GM12878 (cell line): ENCODE results near the gene CIAO2B.

Experiments
- BHLHE40 ChIP-seq, 2 experiments: fragments of 450-650 bp in 1 of 2; IDR thresholded peaks; 2 replicates each; pipeline ENCODE4 v1.6.1; 2011 to 2017; ENCODE audit warnings: low read depth in 2 of 2, borderline replicate concordance in 1 of 2, improper control_type of control experiment in 1 of 2, low read length in 1 of 2, mild to moderate bottlenecking in 1 of 2
- CTCF ChIP-seq, 3 experiments: IDR thresholded peaks in 2 of 3; conservative IDR thresholded peaks in 1 of 3; 2 replicates each; pipeline ENCODE4 v1.5.1; 2011; ENCODE audit warnings: low read depth in 3 of 3, low read length in 3 of 3, mild to moderate bottlenecking in 3 of 3, control low read depth in 2 of 3, moderate library complexity in 2 of 3, inconsistent platforms in 1 of 3, mixed read lengths in 1 of 3; ENCODE audit not compliant: control insufficient read depth in 2 of 3, insufficient read depth in 1 of 3; ENCODE audit errors: extremely low read depth in 1 of 3
- DPF2 ChIP-seq: fragments of 450-650 bp; IDR thresholded peaks from 2 replicates; pipeline ENCODE4 v1.6.1; 2017; ENCODE audit warnings: mild to moderate bottlenecking
- EZH2 ChIP-seq: IDR thresholded peaks from 2 replicates; pipeline ENCODE4 v1.6.1; 2012; ENCODE audit warnings: low read depth, mild to moderate bottlenecking, control low read depth, inconsistent platforms, low read length, borderline replicate concordance; ENCODE audit not compliant: control insufficient read depth
- HDGF ChIP-seq: fragments of 450-650 bp; IDR thresholded peaks from 2 replicates; pipeline ENCODE4 v1.6.1; 2016; ENCODE audit warnings: antibody characterized with exemption
- NFYB ChIP-seq: IDR thresholded peaks from 2 replicates; pipeline ENCODE4 v1.6.1; 2011; ENCODE audit warnings: low read depth, mild to moderate bottlenecking, low read length, improper control_type of control experiment, moderate library complexity; ENCODE audit not compliant: insufficient read depth
- POLR2A ChIP-seq: IDR thresholded peaks from 2 replicates; pipeline ENCODE4 v1.6.1; 2011; ENCODE audit warnings: low read depth, mild to moderate bottlenecking, low read length
- RAD21 ChIP-seq: IDR thresholded peaks from 2 replicates; pipeline ENCODE4 v1.6.1; 2011; ENCODE audit warnings: mild to moderate bottlenecking, low read depth, low read length, moderate library complexity; ENCODE audit not compliant: insufficient read depth
- SP1 ChIP-seq: IDR thresholded peaks from one replicate; pipeline ENCODE4 v1.6.1; 2011; ENCODE audit warnings: low read depth, low read length
- TCF3 ChIP-seq: IDR thresholded peaks from 2 replicates; pipeline ENCODE4 v1.6.1; 2012; ENCODE audit warnings: low read depth, mild to moderate bottlenecking, low read length, borderline replicate concordance; ENCODE audit not compliant: insufficient read depth
- ZNF384 ChIP-seq: IDR thresholded peaks from 2 replicates; pipeline ENCODE4 v1.6.1; 2012; ENCODE audit warnings: low read depth, mild to moderate bottlenecking, low read length, improper control_type of control experiment, borderline replicate concordance
- TF ChIP-seq, protein P1 (sequence below): fragments of 450-650 bp; IDR thresholded peaks from 2 replicates; pipeline ENCODE4 v1.6.1; 2017; ENCODE audit warnings: mild to moderate bottlenecking, moderate library complexity
- TF ChIP-seq, protein P2 (sequence below): fragments of 450-650 bp; IDR thresholded peaks from 2 replicates; pipeline ENCODE4 v1.6.1; 2017; ENCODE audit warnings: mild to moderate bottlenecking

DNA sequence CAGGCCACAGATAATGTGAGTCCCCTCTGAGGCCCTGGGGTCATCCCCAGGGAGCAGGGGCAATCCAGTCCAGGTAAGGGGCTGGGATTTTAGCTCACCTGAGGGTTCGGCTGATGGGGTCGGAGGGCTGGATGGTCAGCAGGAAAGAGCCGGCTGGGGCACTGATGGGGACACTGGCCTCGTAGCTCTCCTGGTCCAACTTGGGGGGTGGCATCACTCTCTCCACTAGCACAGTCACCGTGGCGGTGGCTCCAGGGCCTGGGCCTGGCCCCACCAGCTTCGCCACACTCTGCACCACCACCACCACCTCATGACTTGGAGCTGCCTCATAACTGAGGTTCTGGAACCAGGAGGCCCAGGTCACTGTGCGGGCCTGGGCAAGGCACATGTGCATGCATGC is 22.4 kb downstream of the CIAO2B start:
- TF ChIP-seq TCF3 (no peak), ZNF384 (no peak), CTCF (IDR thresholded peaks at IDR 0.05 in 2 of 3, conservative IDR thresholded peaks at IDR 0.05 in 1 of 3; ENCODE audit: control insufficient read depth in 2 of 3, extremely low read depth in 1 of 3, insufficient read depth in 1 of 3, low read depth in 3 of 3, low read length in 3 of 3) (no peak), SP1 (no peak), HDGF (no peak), BHLHE40 (IDR thresholded peaks at IDR 0.05; ENCODE audit: borderline replicate concordance in 1 of 2, low read depth in 2 of 2, low read length in 1 of 2) (no peak), POLR2A (no peak), RAD21 (no peak), NFYB (no peak), EZH2 (no peak), DPF2 (no peak)
- TF ChIP-seq, protein P1, sequence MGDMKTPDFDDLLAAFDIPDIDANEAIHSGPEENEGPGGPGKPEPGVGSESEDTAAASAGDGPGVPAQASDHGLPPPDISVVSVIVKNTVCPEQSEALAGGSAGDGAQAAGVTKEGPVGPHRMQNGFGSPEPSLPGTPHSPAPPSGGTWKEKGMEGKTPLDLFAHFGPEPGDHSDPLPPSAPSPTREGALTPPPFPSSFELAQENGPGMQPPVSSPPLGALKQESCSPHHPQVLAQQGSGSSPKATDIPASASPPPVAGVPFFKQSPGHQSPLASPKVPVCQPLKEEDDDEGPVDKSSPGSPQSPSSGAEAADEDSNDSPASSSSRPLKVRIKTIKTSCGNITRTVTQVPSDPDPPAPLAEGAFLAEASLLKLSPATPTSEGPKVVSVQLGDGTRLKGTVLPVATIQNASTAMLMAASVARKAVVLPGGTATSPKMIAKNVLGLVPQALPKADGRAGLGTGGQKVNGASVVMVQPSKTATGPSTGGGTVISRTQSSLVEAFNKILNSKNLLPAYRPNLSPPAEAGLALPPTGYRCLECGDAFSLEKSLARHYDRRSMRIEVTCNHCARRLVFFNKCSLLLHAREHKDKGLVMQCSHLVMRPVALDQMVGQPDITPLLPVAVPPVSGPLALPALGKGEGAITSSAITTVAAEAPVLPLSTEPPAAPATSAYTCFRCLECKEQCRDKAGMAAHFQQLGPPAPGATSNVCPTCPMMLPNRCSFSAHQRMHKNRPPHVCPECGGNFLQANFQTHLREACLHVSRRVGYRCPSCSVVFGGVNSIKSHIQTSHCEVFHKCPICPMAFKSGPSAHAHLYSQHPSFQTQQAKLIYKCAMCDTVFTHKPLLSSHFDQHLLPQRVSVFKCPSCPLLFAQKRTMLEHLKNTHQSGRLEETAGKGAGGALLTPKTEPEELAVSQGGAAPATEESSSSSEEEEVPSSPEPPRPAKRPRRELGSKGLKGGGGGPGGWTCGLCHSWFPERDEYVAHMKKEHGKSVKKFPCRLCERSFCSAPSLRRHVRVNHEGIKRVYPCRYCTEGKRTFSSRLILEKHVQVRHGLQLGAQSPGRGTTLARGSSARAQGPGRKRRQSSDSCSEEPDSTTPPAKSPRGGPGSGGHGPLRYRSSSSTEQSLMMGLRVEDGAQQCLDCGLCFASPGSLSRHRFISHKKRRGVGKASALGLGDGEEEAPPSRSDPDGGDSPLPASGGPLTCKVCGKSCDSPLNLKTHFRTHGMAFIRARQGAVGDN = no peak
- TF ChIP-seq, protein P2, sequence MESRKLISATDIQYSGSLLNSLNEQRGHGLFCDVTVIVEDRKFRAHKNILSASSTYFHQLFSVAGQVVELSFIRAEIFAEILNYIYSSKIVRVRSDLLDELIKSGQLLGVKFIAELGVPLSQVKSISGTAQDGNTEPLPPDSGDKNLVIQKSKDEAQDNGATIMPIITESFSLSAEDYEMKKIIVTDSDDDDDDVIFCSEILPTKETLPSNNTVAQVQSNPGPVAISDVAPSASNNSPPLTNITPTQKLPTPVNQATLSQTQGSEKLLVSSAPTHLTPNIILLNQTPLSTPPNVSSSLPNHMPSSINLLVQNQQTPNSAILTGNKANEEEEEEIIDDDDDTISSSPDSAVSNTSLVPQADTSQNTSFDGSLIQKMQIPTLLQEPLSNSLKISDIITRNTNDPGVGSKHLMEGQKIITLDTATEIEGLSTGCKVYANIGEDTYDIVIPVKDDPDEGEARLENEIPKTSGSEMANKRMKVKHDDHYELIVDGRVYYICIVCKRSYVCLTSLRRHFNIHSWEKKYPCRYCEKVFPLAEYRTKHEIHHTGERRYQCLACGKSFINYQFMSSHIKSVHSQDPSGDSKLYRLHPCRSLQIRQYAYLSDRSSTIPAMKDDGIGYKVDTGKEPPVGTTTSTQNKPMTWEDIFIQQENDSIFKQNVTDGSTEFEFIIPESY = no peak
